Neuronal stem cell (in vitro differentiated cells): ENCODE data around the gene NUP98.
A peak's percentile ranks its signal among the peaks of the same experiment; 100 is the strongest.

ENCODE experiments used
- DNase-seq: peaks from one replicate; pipeline ENCODE4 v3.0.0-alpha.2; 2013; ENCODE audit warnings: low spot score
- H2AFZ ChIP-seq: one replicate; pipeline ENCODE4 v1.6.1; 2013; ENCODE audit warnings: mild to moderate bottlenecking, low read length, inconsistent platforms
- H2AK5ac ChIP-seq: 2 replicates; pipeline ENCODE4 v1.6.1; 2013; ENCODE audit warnings: low read depth, mild to moderate bottlenecking, inconsistent platforms, low read length, moderate library complexity, mixed read lengths
- H2BK120ac ChIP-seq: 2 replicates; pipeline ENCODE4 v1.6.1; 2013; ENCODE audit warnings: low read depth, mild to moderate bottlenecking, inconsistent platforms, low read length, moderate library complexity, mixed read lengths
- H2BK12ac ChIP-seq: one replicate; pipeline ENCODE4 v1.6.1; 2013; ENCODE audit warnings: low read length, inconsistent platforms
- H2BK15ac ChIP-seq: 2 replicates; pipeline ENCODE4 v1.6.1; 2013; ENCODE audit warnings: mild to moderate bottlenecking, low read length, inconsistent platforms, mixed read lengths
- H2BK5ac ChIP-seq: one replicate; pipeline ENCODE4 v1.6.1; 2013; ENCODE audit warnings: inconsistent platforms, mild to moderate bottlenecking, low read length, moderate library complexity
- H3K14ac ChIP-seq: one replicate; pipeline ENCODE4 v1.6.1; 2013; ENCODE audit warnings: low read length, inconsistent platforms
- H3K18ac ChIP-seq: 2 replicates; pipeline ENCODE4 v1.6.1; 2013; ENCODE audit warnings: low read length, inconsistent platforms
- H3K23ac ChIP-seq: 2 replicates; pipeline ENCODE4 v1.6.1; 2013; ENCODE audit warnings: low read depth, mild to moderate bottlenecking, mixed read lengths, low read length, inconsistent platforms; ENCODE audit not compliant: poor library complexity
- H3K27ac ChIP-seq: replicated peaks from 3 replicates; pipeline ENCODE4 v1.5.1; 2013; ENCODE audit warnings: low read length, inconsistent platforms
- H3K27me3 ChIP-seq, 3 experiments: 2 replicates each; pipeline ENCODE4 v1.6.1; 2013; ENCODE audit warnings: low read length in 3 of 3, mild to moderate bottlenecking in 2 of 3, inconsistent platforms in 1 of 3, low read depth in 1 of 3, mixed read lengths in 1 of 3, moderate library complexity in 1 of 3; ENCODE audit not compliant: control insufficient read depth in 3 of 3, insufficient read depth in 3 of 3
- H3K36me3 ChIP-seq, 2 donors: replicated peaks in 1 of 2; 2 replicates each; pipeline ENCODE4 v1.6.1; 2013; ENCODE audit warnings: low read length in 2 of 2; ENCODE audit not compliant: control insufficient read depth in 2 of 2, insufficient read depth in 2 of 2
- H3K4ac ChIP-seq: 2 replicates; pipeline ENCODE4 v1.6.1; 2013; ENCODE audit warnings: inconsistent platforms, mild to moderate bottlenecking, low read length, moderate library complexity
- H3K4me1 ChIP-seq, 2 donors: 1 replicate in 1 of 2; 2 replicates in 1 of 2; pipeline ENCODE4 v1.6.1; 2013; ENCODE audit warnings: low read length in 2 of 2, low read depth in 1 of 2; ENCODE audit not compliant: control insufficient read depth in 2 of 2, insufficient read depth in 1 of 2
- H3K4me2 ChIP-seq: one replicate; pipeline ENCODE4 v1.6.1; 2013; ENCODE audit warnings: mild to moderate bottlenecking, low read length, inconsistent platforms; ENCODE audit not compliant: insufficient read depth, poor library complexity, severe bottlenecking
- H3K4me3 ChIP-seq, 2 donors: 2 replicates each; pipeline ENCODE4 v1.5.1; 2013; ENCODE audit warnings: low read length in 2 of 2, mild to moderate bottlenecking in 2 of 2, inconsistent platforms in 1 of 2, moderate library complexity in 1 of 2
- H3K79me1 ChIP-seq: one replicate; pipeline ENCODE4 v1.6.1; 2013; ENCODE audit warnings: low read depth, mild to moderate bottlenecking, inconsistent platforms, low read length, moderate library complexity
- H3K9ac ChIP-seq: one replicate; pipeline ENCODE4 v1.6.1; 2013; ENCODE audit warnings: mild to moderate bottlenecking, low read depth, low read length, inconsistent platforms; ENCODE audit not compliant: poor library complexity
- H3K9me3 ChIP-seq, 2 donors: replicated peaks in 1 of 2; 2 replicates each; pipeline versions ENCODE3 to v1.6.1; 2013; ENCODE audit warnings: low read length in 2 of 2, mild to moderate bottlenecking in 2 of 2, inconsistent platforms in 1 of 2, low read depth in 1 of 2, mixed read lengths in 1 of 2, moderate library complexity in 1 of 2; ENCODE audit not compliant: control insufficient read depth in 2 of 2, insufficient read depth in 1 of 2
- H4K8ac ChIP-seq: one replicate; pipeline ENCODE4 v1.6.1; 2013; ENCODE audit warnings: low read depth, mild to moderate bottlenecking, inconsistent platforms, low read length, moderate library complexity
- H4K91ac ChIP-seq: one replicate; pipeline ENCODE4 v1.6.1; 2013; ENCODE audit warnings: low read length, low read depth, mild to moderate bottlenecking, inconsistent platforms; ENCODE audit not compliant: poor library complexity
- WGBS, 2 donors: extraction: QIAGEN DNeasy Blood & Tissue Kit; methylation state at CpG; one replicate each; pipeline ENCODE4 v1.1.7; 2013; ENCODE audit warnings: missing lambda C conversion rate in 2 of 2, mixed read lengths in 1 of 2; ENCODE audit not compliant: insufficient read length in 2 of 2, insufficient replicate concordance in 1 of 2; ENCODE audit errors: extremely low coverage in 2 of 2; 5-methylcytosine and 5-hydroxymethylcytosine counted together

NUP98 gene

DNA sequence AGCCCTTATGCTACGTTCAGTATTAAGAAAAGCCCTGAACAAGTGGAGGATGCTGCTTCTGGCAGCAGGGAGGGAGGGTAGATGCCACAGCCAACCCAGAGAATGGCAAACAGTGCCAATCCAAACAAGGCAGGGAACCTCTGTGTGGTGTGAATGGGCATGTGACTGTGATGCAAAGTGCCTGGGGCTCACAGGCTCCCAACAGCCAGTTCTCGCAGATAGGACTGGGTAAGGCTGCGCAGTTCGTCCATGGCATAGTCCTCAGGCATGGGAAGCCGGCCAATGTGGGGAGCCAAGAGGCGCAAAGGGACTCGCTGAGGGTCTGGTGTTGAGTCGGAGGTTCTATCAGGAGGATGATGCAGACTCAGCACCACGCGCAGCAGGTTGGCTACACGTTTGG is 121.4 kb downstream of the NUP98 start:
- Histone ChIP-seq H3K23ac (peak overlapping the region; percentile 28), H2BK12ac (no peak overlapping the region), H3K4ac (no peak overlapping the region), H3K18ac (no peak overlapping the region), H3K4me2 (no peak overlapping the region), H3K9ac (peak overlapping the region; percentile 61), H2AFZ (no peak overlapping the region), H2BK120ac (no peak overlapping the region), H3K4me3 (no peak overlapping the region), H4K91ac (no peak overlapping the region), H3K27ac (no peak overlapping the region), H3K14ac (no peak overlapping the region), H2BK15ac (no peak overlapping the region), H2BK5ac (no peak overlapping the region), H3K27me3 (no peaks in the 10 kb centered on the region), H4K8ac (no peak overlapping the region), H2AK5ac (no peak overlapping the region), H3K4me1 (peaks cover 0 to 6% of the 10 kb centered on the region in 2 donors), H3K9me3 (no peaks in the 10 kb centered on the region), H3K79me1 (no peaks in the 10 kb centered on the region), H3K36me3 (peaks cover 49 to 100% of the 10 kb centered on the region in 2 donors)
- WGBS, 2 donors: no CpG with 5 or more reads among the region's 11 CpGs
- no peak for DNase-seq

GRCh38 chr11:3674189-3674588 is 123.2 kb downstream of the NUP98 start:
- no CpG with 5 or more reads among the region's 1 CpG for WGBS, 2 donors

GRCh38 chr11:3671334-3672254 is 125.8 kb downstream of the NUP98 start, which contains the start of gene CHRNA10:
Gene CHRNA10, minus strand, starts transcription at chr11:3671384. Its CDS starts 72 bp downstream, at chr11:3671312.
- peaks cover 35 to 93% of the 10 kb centered on the region in 2 donors for H3K36me3 ChIP-seq

More at GRCh38 chr11:3674189-3674588, 123.2 kb downstream of the NUP98 start:
- H3K4me2 ChIP-seq: no peak overlapping the region
- no peaks in the 10 kb centered on the region for H3K79me1 ChIP-seq
- H3K9me3 ChIP-seq: no peaks in the 10 kb centered on the region
- no peak overlapping the region for H2BK5ac ChIP-seq
- no peak overlapping the region for H3K4me3 ChIP-seq
- H2BK12ac ChIP-seq: no peak overlapping the region
- no peak overlapping the region for H2AFZ ChIP-seq
- H3K4me1 ChIP-seq: peaks cover 0 to 6% of the 10 kb centered on the region in 2 donors
- H3K27ac ChIP-seq: no peak overlapping the region
- H3K4ac ChIP-seq: no peak overlapping the region
- H3K27me3 ChIP-seq: no peaks in the 10 kb centered on the region
- H2BK15ac ChIP-seq: no peak overlapping the region
- no peak for DNase-seq
- H2AK5ac ChIP-seq: no peak overlapping the region
- no peak overlapping the region for H3K23ac ChIP-seq
- H3K9ac ChIP-seq: no peak overlapping the region
- no peak overlapping the region for H3K14ac ChIP-seq
- no peak overlapping the region for H4K91ac ChIP-seq
- H3K18ac ChIP-seq: no peak overlapping the region
- no peak overlapping the region for H4K8ac ChIP-seq
- H2BK120ac ChIP-seq: no peak overlapping the region
- peaks cover 38 to 99% of the 10 kb centered on the region in 2 donors for H3K36me3 ChIP-seq

GRCh38 chr11:3669742-3670183 is 127.6 kb downstream of the NUP98 start:
- Histone ChIP-seq H2AK5ac (no peak overlapping the region), H3K27me3 (no peaks in the 10 kb centered on the region), H4K8ac (no peak overlapping the region), H2BK120ac (no peak overlapping the region), H3K23ac (no peak overlapping the region), H3K4me3 (no peak overlapping the region), H3K4me2 (no peak overlapping the region), H3K4ac (no peak overlapping the region), H3K9ac (no peak overlapping the region), H2BK15ac (no peak overlapping the region), H2AFZ (no peak overlapping the region), H3K18ac (no peak overlapping the region), H3K9me3 (no peaks in the 10 kb centered on the region), H3K27ac (no peak overlapping the region), H2BK12ac (no peak overlapping the region), H4K91ac (no peak overlapping the region), H2BK5ac (no peak overlapping the region), H3K79me1 (no peaks in the 10 kb centered on the region), H3K14ac (no peak overlapping the region), H3K4me1 (peaks cover 0 to 6% of the 10 kb centered on the region in 2 donors), H3K36me3 (peaks cover 25 to 90% of the 10 kb centered on the region in 2 donors)
- no peak for DNase-seq
- no CpG with 5 or more reads among the region's 5 CpGs for WGBS, 2 donors

More at GRCh38 chr11:3671334-3672254, 125.8 kb downstream of the NUP98 start, which contains the start of gene CHRNA10:
- H3K9ac ChIP-seq: no peak within 1 kb of the TSS
- no peak within 1 kb of the TSS for H3K27ac ChIP-seq
- no CpG with 5 or more reads among the region's 9 CpGs for WGBS, 2 donors
- no peak within 1 kb of the TSS for H3K23ac ChIP-seq
- no peak within 1 kb of the TSS for H2AFZ ChIP-seq
- no peaks in the 10 kb centered on the region for H3K79me1 ChIP-seq
- no peak within 1 kb of the TSS for H3K4ac ChIP-seq
- no peak within 1 kb of the TSS for H2BK120ac ChIP-seq
- H3K9me3 ChIP-seq: no peaks in the 10 kb centered on the region
- H4K91ac ChIP-seq: no peak within 1 kb of the TSS
- no peak within 1 kb of the TSS for H2BK12ac ChIP-seq
- H3K27me3 ChIP-seq: no peaks in the 10 kb centered on the region
- H3K4me2 ChIP-seq: no peak within 1 kb of the TSS
- no peak within 1 kb of the TSS for H3K18ac ChIP-seq
- H2AK5ac ChIP-seq: peak within 1 kb of the TSS; percentile 51
- no peak within 1 kb of the TSS for H2BK5ac ChIP-seq
- DNase-seq: no peak
- peak within 1 kb of the TSS; percentile 33 for H3K14ac ChIP-seq
- no peak within 1 kb of the TSS for H4K8ac ChIP-seq
- no peak within 1 kb of the TSS for H3K4me3 ChIP-seq
- H2BK15ac ChIP-seq: no peak within 1 kb of the TSS
- H3K4me1 ChIP-seq: peaks cover 0 to 6% of the 10 kb centered on the region in 2 donors
